Ovary (tissue), 3 donors: ENCODE data around the gene GMNC.

ENCODE experiments used
- CTCF ChIP-seq, 3 donors: fragments of 450-650 bp in 2 of 3; fragments of 200-600 bp in 1 of 3; IDR thresholded peaks; one replicate each; pipeline versions ENCODE4 v1.5.1 to v1.8.0; 2016 to 2022; ENCODE audit warnings: antibody characterized with exemption in 3 of 3, mild to moderate bottlenecking in 1 of 3
- POLR2A ChIP-seq: fragments of 450-650 bp; IDR thresholded peaks from one replicate; pipeline ENCODE4 v1.6.1; 2017; ENCODE audit warnings: antibody characterized with exemption, mild to moderate bottlenecking, moderate library complexity
- donor health status: DM: no; HTN: no; CAD: no.

- TF ChIP-seq CTCF (IDR thresholded peaks at IDR 0.05) (no peak), POLR2A (no peak)
Measured at GRCh38 chr3:190810957-190811356, 51.5 kb downstream of the GMNC start.
